Uterus (tissue), 4 donors: ENCODE data around the gene EMILIN2. TPM values are rescaled to one million over a fixed set of nuclear protein-coding genes. Genes with fewer than 3 reads are reported as not detected.

Experiments
- DNase-seq, 2 donors: peaks; one replicate each; pipeline ENCODE4 v3.0.0-alpha.2; 2019 to 2020
- H3K27ac ChIP-seq, 2 donors: fragments of 200-600 bp; sonication (generic); 1 replicate in 1 of 2; 2 replicates in 1 of 2; pipeline ENCODE4 v1.5.1; 2016 to 2018
- H3K27me3 ChIP-seq, 2 donors: fragments of 200-600 bp; sonication (generic); one replicate each; pipeline ENCODE4 v1.5.1; 2018 to 2019; ENCODE audit warnings: control low read depth in 1 of 2
- H3K36me3 ChIP-seq, 2 donors: fragments of 200-600 bp; sonication (generic); one replicate each; pipeline ENCODE4 v1.5.1; 2019; ENCODE audit warnings: control low read depth in 1 of 2
- H3K4me1 ChIP-seq, 2 donors: fragments of 200-600 bp; sonication (generic); one replicate each; pipeline ENCODE4 v1.5.1; 2018 to 2019; ENCODE audit warnings: control low read depth in 1 of 2
- H3K4me3 ChIP-seq, 2 donors: fragments of 200-600 bp; sonication (generic); 1 replicate in 1 of 2; 2 replicates in 1 of 2; pipeline ENCODE4 v1.5.1; 2018 to 2019; ENCODE audit warnings: mild to moderate bottlenecking in 1 of 2
- H3K9me3 ChIP-seq, 2 donors: fragments of 200-600 bp; sonication (generic); one replicate each; pipeline ENCODE4 v1.5.1; 2019; ENCODE audit warnings: control low read depth in 1 of 2
- POLR2A ChIP-seq, 2 donors: fragments of 450-650 bp; IDR thresholded peaks; one replicate each; pipeline ENCODE4 v1.6.1; 2016; ENCODE audit warnings: antibody characterized with exemption in 2 of 2, mild to moderate bottlenecking in 1 of 2, moderate library complexity in 1 of 2
- intact Hi-C: fragments of 100-400 bp; cut with DNase I; formaldehyde crosslinking; loops from one replicate; pipeline ENCODE4 v1.15.1; 2023; ENCODE audit warnings: low total_unique reads
- total RNA-seq, 4 donors: library from RNA; depleted of rRNA in 3 of 4; stranded (reverse); fragments of >200 nt in 3 of 4; gene quantifications; one replicate each; pipeline versions ENCODE4 v1.1.0 to v1.2.4, GENCODE V29; 2014 to 2023
- TF ChIP-seq, protein P1 (sequence below), 4 experiments: fragments of 200-600 bp in 2 of 4; fragments of 450-650 bp in 2 of 4; sonication (generic) in 2 of 4; IDR thresholded peaks; one replicate each; pipeline ENCODE4 v1.5.1; 2016 to 2019; ENCODE audit warnings: antibody characterized with exemption in 4 of 4, mild to moderate bottlenecking in 2 of 4, moderate library complexity in 1 of 4
- donor health status: DM: yes; HTN: yes; CAD: no.

The EMILIN2 gene
- total RNA-seq, 4 donors from 2014 or later = 25.6 to 60.2 (median 43.2) TPM

DNA sequence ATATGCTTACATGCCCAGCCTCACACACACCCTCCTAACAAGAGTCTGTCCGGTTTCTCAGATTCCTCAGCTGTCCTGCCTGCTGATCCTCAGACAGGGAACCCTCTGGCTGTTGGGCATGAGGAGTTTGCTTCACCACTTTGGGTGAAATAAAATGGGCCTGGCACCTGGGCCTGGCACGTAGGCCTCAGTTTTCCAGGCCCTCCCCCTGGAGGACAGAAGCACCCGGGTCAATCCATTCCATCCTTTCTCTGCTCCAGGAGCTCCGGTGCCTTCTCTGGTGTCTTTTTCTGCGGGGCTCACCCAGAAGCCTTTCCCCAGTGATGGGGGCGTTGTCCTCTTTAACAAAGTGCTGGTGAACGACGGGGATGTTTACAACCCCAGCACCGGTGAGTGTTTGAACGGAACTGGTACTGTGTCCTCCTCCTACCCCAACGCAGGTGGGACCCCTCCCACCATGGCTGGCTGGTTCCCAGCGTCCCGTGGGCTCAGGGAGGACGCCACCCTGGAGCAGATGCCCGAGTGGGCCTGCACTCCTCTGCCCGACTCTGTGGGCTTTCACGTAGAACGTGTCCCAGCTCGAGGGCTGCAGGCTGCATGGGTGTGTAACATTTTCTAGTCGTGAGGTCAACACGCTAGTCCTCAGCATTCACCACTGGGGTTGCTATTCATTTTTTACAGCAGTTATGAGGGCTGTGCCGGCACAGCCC, 62.8 kb downstream of the EMILIN2 start:
- Histone ChIP-seq H3K4me3 (no peak overlapping the region), H3K4me1 (no peaks in the 10 kb centered on the region), H3K27ac (no peak overlapping the region), H3K27me3 (no peaks in the 10 kb centered on the region), H3K36me3 (no peaks in the 10 kb centered on the region), H3K9me3 (no peaks in the 10 kb centered on the region)
- TF ChIP-seq, protein P1, sequence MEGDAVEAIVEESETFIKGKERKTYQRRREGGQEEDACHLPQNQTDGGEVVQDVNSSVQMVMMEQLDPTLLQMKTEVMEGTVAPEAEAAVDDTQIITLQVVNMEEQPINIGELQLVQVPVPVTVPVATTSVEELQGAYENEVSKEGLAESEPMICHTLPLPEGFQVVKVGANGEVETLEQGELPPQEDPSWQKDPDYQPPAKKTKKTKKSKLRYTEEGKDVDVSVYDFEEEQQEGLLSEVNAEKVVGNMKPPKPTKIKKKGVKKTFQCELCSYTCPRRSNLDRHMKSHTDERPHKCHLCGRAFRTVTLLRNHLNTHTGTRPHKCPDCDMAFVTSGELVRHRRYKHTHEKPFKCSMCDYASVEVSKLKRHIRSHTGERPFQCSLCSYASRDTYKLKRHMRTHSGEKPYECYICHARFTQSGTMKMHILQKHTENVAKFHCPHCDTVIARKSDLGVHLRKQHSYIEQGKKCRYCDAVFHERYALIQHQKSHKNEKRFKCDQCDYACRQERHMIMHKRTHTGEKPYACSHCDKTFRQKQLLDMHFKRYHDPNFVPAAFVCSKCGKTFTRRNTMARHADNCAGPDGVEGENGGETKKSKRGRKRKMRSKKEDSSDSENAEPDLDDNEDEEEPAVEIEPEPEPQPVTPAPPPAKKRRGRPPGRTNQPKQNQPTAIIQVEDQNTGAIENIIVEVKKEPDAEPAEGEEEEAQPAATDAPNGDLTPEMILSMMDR (IDR thresholded peaks at IDR 0.05) = no peak
- TF ChIP-seq POLR2A (IDR thresholded peaks at IDR 0.05) = no peak
- peak in 1 of 2 donors; percentile 12 for DNase-seq
- intact Hi-C loops = loop anchor here (10.0 kb wide), 1 partner anchor 255 kb away; the partner anchor contains the start of gene SMCHD1

DNA sequence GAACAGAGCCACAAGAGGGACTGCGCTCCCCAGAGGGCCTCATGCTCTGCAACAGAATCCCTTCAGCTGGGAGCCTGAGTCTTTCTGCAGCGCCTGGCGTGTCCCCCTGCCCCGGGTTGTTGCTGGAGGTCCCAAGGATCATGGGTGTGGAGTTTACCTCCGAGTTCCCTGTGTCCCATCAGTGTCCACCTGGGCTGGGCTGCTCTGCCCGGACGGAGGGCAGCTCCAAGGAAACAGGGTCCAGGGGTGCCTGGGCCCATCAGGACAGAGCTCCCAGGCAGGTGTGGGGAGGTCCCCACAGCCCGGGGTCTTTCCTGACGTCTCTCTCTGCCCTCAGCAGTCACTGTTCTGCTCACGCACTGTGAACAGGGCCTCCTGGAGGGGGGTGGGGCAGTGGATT, 63.5 kb downstream of the EMILIN2 start:
- H3K27me3 ChIP-seq = no peaks in the 10 kb centered on the region
- H3K27ac ChIP-seq = no peak overlapping the region
- no peak overlapping the region for H3K4me3 ChIP-seq
- no peak for DNase-seq
- H3K4me1 ChIP-seq = no peaks in the 10 kb centered on the region
- TF ChIP-seq, protein P1 (IDR thresholded peaks at IDR 0.05) = no peak
- no peak for TF ChIP-seq POLR2A (IDR thresholded peaks at IDR 0.05)
- intact Hi-C loops = no loop called here
- no peaks in the 10 kb centered on the region for H3K9me3 ChIP-seq
- H3K36me3 ChIP-seq = no peaks in the 10 kb centered on the region

DNA sequence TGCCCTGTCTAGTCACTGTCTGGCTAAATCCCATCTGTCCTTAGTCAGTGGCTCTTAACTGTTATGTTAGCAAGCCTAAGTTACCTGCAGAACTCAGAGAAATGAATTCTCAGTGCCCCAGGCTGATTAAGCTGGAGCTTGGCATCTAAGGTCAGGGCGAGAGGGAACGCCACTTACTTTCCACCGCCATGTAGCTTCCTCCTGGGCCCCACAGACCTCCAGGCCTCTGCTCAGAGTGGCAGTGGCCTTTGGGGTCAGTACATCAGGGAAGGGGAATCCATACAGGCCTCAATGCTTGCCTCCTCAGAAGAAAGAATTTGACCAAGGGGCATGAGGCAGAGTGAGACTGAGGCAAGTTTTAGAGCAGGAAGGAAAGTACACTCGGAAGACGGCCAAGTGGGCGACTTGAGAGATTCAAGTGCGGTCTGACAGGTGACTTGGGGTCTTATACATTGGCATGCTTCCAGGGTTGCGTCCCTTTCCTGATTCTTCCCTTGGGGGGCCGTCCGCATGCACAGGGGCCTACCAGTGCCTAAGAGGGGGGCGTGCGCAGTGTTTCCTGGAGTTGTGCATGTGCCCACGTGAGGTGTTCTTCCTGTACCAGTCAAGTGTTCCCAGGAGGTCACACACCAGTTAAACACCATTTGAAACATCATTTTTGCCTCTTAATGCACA, 64.1 kb downstream of the EMILIN2 start:
- TF ChIP-seq POLR2A (IDR thresholded peaks at IDR 0.05) = no peak
- TF ChIP-seq, protein P1 (IDR thresholded peaks at IDR 0.05) = no peak
- H3K27ac ChIP-seq = no peak overlapping the region
- DNase-seq = no peak
- no peaks in the 10 kb centered on the region for H3K9me3 ChIP-seq
- H3K4me1 ChIP-seq = no peaks in the 10 kb centered on the region
- no peaks in the 10 kb centered on the region for H3K36me3 ChIP-seq
- intact Hi-C loops = no loop called here
- no peak overlapping the region for H3K4me3 ChIP-seq
- no peaks in the 10 kb centered on the region for H3K27me3 ChIP-seq

DNA sequence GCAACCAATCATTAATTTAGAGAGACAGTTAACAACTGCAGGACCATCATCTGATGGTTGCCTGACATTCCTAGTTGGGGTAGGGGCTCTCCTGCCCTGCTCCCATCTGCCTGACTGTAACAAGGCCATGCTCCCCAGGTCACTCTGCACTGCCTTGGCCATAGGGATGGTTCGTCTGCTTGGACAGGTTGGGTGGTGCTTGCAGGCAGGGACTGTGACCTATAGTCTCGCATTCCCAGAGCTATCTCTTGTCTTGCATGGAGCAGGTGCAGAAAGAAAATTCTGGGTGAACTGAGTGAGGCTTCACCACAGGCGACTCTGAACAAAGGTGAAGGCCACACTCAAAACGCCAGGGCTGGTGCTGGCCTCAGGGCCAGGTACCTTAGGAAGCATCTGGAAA, 64.7 kb downstream of the EMILIN2 start:
- intact Hi-C loops = no loop called here
- no peaks in the 10 kb centered on the region for H3K36me3 ChIP-seq

More for the DNA sequence above, 64.7 kb downstream of the EMILIN2 start:
- Histone ChIP-seq H3K9me3 (no peaks in the 10 kb centered on the region), H3K27ac (no peak overlapping the region), H3K4me3 (no peak overlapping the region), H3K4me1 (no peaks in the 10 kb centered on the region), H3K27me3 (no peaks in the 10 kb centered on the region)
- DNase-seq = no peak
- no peak for TF ChIP-seq POLR2A (IDR thresholded peaks at IDR 0.05)
- TF ChIP-seq, protein P1 (IDR thresholded peaks at IDR 0.05) = no peak
